NCI-H2196 (cell line): Measurements from ENCODE around the gene MICU1.
A peak's percentile ranks its signal among the peaks of the same experiment; 100 is the strongest.
"Not testable (repeated sequence)": the region's sequence is repeated elsewhere in the genome, so short reads cannot be mapped to it uniquely, and the experiment has no call there.

Experiments used
- DNase-seq: peaks from one replicate; lab custom pipeline; 2025; ENCODE audit not compliant: unreplicated experiment; lab: John Stamatoyannopoulos, UW

MICU1 gene

GRCh38 chr10:72625608-72626443 is at the start of gene MICU1:
Gene MICU1 (minus strand): TSS chr10:72626079. CDS start chr10:72566793, 59,286 bp downstream.
- DNase-seq = peak; percentile 87

- DNase-seq = not testable (repeated sequence)
These were observed 48.3 kb upstream of the MICU1 start for GRCh38 chr10:72674174-72674573.

- no peak for DNase-seq
These were observed 47.4 kb upstream of the MICU1 start for GRCh38 chr10:72673280-72673679.

GRCh38 chr10:72667207-72667864 is 41.5 kb upstream of the MICU1 start:
- no peak for DNase-seq

GRCh38 chr10:72665925-72666324 is 40.0 kb upstream of the MICU1 start:
- no peak for DNase-seq

GRCh38 chr10:72663971-72664370 is 38.1 kb upstream of the MICU1 start:
- no peak for DNase-seq

GRCh38 chr10:72661431-72661830 is 35.6 kb upstream of the MICU1 start:
- no peak for DNase-seq

GRCh38 chr10:72660220-72660619 is 34.3 kb upstream of the MICU1 start:
- DNase-seq = no peak

GRCh38 chr10:72659694-72660093 is 33.8 kb upstream of the MICU1 start:
- no peak for DNase-seq

GRCh38 chr10:72658696-72659400 is 33.0 kb upstream of the MICU1 start:
- DNase-seq = no peak

GRCh38 chr10:72654720-72655119 is 28.8 kb upstream of the MICU1 start:
- no peak for DNase-seq

GRCh38 chr10:72653383-72654096 is 27.7 kb upstream of the MICU1 start:
- no peak for DNase-seq

GRCh38 chr10:72649291-72649690 is 23.4 kb upstream of the MICU1 start:
- no peak for DNase-seq

GRCh38 chr10:72648301-72648700 is 22.4 kb upstream of the MICU1 start:
- no peak for DNase-seq

GRCh38 chr10:72646971-72647370 is 21.1 kb upstream of the MICU1 start:
- DNase-seq = not testable (repeated sequence)

GRCh38 chr10:72645263-72645858 is 19.5 kb upstream of the MICU1 start:
- no peak for DNase-seq

- no peak for DNase-seq
These were observed 16.4 kb upstream of the MICU1 start for GRCh38 chr10:72642318-72642717.

GRCh38 chr10:72639441-72639873 is 13.6 kb upstream of the MICU1 start:
- no peak for DNase-seq

GRCh38 chr10:72638586-72639440 is 12.9 kb upstream of the MICU1 start:
- no peak for DNase-seq

GRCh38 chr10:72637398-72637857 is 11.5 kb upstream of the MICU1 start:
- no peak for DNase-seq
